HepG2 (cell line): ENCODE measurements around the gene MYO5A. TPM values are rescaled to one million over a fixed set of nuclear protein-coding genes. Genes with fewer than 3 reads are reported as not detected.
A peak's percentile ranks its signal among the peaks of the same experiment; 100 is the strongest.

Experiments
- KLF11 ChIP-seq: IDR thresholded peaks from 2 replicates; pipeline ENCODE4 v1.6.1; 2016; ENCODE audit warnings: missing compliant biosample characterization
- TBL1XR1 ChIP-seq: fragments of 150-350 bp; IDR thresholded peaks from 2 replicates; pipeline ENCODE4 v1.6.1; 2014; ENCODE audit warnings: borderline replicate concordance, low read length; ENCODE audit not compliant: partially characterized antibody
- ZNF292 ChIP-seq: sonication (generic); formaldehyde crosslinking; IDR thresholded peaks from 2 replicates; pipeline ENCODE4 v1.8.1; 2022; ENCODE audit warnings: mild to moderate bottlenecking, low read depth, missing genetic modification reagents, borderline replicate concordance
- ZNF766 ChIP-seq: sonication (generic); formaldehyde crosslinking; IDR thresholded peaks from 2 replicates; pipeline ENCODE4 v1.5.0; 2020; ENCODE audit warnings: missing genetic modification reagents, borderline replicate concordance
- polyA plus RNA-seq, 8 experiments: library from polyadenylated mRNA; depleted of rRNA in 3 of 8; stranded (reverse) in 7 of 8; unstranded in 1 of 8; fragments of >200 nt; fragmentation: Illumina TruSeq in 4 of 8; extraction: Trizol in 4 of 8; gene quantifications; 2 replicates each; pipeline versions ENCODE4 v1.2.1 to v1.2.3, GENCODE V29; 2011 to 2016; ENCODE audit warnings: low read depth in 4 of 8, missing spikeins in 1 of 8, mixed read lengths in 1 of 8; ENCODE audit not compliant: insufficient read depth in 1 of 8
- total RNA-seq, 5 experiments: library from RNA; depleted of rRNA; stranded (reverse); fragments of >200 nt; fragmentation: Illumina TruSeq; extraction: Trizol; gene quantifications; 2 replicates each; pipeline ENCODE4 v1.2.3, GENCODE V29; 2016; ENCODE audit warnings: low read depth in 1 of 5
- TF ChIP-seq, protein P1 (sequence below): sonication (generic); formaldehyde crosslinking; IDR thresholded peaks from 2 replicates; pipeline ENCODE4 v1.4.0; 2020; ENCODE audit warnings: mild to moderate bottlenecking, missing genetic modification reagents
- TF ChIP-seq, protein P2 (sequence below): sonication (generic); formaldehyde crosslinking; conservative IDR thresholded peaks from 2 replicates; pipeline ENCODE4 v1.4.0; 2020; ENCODE audit warnings: missing genetic modification reagents
- TF ChIP-seq, protein P3 (sequence below), 2 experiments: fragments of 450-650 bp in 1 of 2; sonication (generic) in 1 of 2; formaldehyde crosslinking in 1 of 2; IDR thresholded peaks; 2 replicates each; pipeline versions ENCODE4 v1.6.1 to v1.8.0; 2016 to 2022; ENCODE audit warnings: antibody characterized with exemption in 1 of 2, mild to moderate bottlenecking in 1 of 2, missing genetic modification reagents in 1 of 2

The MYO5A gene
- total and polyA plus RNA-seq, 2 of the 13 experiments (the other 11 are each of a cell fraction or from before 2014, with no cell fraction given), result 2.8 to 4.8 TPM

DNA sequence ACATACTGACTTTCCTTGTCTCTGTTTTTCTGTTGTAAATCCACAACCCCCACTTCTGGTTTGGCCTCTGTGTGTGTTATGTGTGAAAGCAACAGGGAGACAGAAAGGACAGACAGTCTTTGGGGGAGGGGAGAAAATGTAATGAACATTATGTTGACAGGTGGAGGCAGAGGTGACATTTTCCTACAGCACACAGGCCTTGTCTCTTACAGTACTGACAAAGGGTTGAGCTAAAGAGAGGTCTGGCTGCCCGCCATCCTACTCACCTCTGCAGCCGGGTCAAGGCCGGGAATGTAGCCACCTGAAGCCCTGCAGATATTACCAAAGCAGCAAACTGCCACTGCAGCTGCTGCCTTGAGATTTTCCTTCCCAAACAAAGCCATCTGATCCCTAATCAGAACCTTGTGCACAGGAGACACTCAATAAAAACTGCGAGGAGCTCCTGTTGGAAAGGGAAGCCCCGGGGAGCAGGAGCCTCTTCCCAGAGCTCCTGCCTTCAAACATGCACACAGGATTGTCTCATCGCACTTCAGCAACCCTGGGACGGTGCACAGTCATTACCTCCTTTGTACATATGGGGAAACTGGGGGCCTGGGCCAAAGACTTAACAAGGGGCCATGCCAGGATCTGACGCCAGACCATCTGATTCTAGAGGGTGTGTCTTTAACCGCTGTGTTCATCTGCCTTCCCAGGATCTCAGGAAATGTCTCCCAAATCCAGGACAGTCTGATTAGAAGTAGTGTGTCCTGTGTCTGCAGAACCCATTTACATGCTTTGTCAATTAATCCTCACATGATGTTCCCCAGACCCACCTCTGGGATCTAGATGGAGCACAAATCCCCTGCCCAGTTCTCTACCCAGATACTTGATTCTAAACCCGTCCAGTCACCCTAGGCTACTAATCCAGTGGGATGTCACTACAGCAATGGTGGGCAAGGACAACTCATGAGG is 247.3 kb downstream of the MYO5A start (continued):
- TF ChIP-seq KLF11, result no peak
- TF ChIP-seq, protein P1, sequence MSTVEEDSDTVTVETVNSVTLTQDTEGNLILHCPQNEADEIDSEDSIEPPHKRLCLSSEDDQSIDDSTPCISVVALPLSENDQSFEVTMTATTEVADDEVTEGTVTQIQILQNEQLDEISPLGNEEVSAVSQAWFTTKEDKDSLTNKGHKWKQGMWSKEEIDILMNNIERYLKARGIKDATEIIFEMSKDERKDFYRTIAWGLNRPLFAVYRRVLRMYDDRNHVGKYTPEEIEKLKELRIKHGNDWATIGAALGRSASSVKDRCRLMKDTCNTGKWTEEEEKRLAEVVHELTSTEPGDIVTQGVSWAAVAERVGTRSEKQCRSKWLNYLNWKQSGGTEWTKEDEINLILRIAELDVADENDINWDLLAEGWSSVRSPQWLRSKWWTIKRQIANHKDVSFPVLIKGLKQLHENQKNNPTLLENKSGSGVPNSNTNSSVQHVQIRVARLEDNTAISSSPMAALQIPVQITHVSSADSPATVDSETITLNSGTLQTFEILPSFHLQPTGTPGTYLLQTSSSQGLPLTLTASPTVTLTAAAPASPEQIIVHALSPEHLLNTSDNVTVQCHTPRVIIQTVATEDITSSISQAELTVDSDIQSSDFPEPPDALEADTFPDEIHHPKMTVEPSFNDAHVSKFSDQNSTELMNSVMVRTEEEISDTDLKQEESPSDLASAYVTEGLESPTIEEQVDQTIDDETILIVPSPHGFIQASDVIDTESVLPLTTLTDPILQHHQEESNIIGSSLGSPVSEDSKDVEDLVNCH (CRISPR knock-in tag), result no peak
- peak; percentile 79; the same call in 1 of the 2 replicates for TF ChIP-seq ZNF292 (CRISPR knock-in tag)
- TF ChIP-seq, protein P2, sequence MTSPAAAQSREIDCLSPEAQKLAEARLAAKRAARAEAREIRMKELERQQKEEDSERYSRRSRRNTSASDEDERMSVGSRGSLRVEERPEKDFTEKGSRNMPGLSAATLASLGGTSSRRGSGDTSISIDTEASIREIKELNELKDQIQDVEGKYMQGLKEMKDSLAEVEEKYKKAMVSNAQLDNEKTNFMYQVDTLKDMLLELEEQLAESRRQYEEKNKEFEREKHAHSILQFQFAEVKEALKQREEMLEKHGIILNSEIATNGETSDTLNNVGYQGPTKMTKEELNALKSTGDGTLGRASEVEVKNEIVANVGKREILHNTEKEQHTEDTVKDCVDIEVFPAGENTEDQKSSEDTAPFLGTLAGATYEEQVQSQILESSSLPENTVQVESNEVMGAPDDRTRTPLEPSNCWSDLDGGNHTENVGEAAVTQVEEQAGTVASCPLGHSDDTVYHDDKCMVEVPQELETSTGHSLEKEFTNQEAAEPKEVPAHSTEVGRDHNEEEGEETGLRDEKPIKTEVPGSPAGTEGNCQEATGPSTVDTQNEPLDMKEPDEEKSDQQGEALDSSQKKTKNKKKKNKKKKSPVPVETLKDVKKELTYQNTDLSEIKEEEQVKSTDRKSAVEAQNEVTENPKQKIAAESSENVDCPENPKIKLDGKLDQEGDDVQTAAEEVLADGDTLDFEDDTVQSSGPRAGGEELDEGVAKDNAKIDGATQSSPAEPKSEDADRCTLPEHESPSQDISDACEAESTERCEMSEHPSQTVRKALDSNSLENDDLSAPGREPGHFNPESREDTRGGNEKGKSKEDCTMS (CRISPR knock-in tag), result no peak
- TF ChIP-seq, protein P3, sequence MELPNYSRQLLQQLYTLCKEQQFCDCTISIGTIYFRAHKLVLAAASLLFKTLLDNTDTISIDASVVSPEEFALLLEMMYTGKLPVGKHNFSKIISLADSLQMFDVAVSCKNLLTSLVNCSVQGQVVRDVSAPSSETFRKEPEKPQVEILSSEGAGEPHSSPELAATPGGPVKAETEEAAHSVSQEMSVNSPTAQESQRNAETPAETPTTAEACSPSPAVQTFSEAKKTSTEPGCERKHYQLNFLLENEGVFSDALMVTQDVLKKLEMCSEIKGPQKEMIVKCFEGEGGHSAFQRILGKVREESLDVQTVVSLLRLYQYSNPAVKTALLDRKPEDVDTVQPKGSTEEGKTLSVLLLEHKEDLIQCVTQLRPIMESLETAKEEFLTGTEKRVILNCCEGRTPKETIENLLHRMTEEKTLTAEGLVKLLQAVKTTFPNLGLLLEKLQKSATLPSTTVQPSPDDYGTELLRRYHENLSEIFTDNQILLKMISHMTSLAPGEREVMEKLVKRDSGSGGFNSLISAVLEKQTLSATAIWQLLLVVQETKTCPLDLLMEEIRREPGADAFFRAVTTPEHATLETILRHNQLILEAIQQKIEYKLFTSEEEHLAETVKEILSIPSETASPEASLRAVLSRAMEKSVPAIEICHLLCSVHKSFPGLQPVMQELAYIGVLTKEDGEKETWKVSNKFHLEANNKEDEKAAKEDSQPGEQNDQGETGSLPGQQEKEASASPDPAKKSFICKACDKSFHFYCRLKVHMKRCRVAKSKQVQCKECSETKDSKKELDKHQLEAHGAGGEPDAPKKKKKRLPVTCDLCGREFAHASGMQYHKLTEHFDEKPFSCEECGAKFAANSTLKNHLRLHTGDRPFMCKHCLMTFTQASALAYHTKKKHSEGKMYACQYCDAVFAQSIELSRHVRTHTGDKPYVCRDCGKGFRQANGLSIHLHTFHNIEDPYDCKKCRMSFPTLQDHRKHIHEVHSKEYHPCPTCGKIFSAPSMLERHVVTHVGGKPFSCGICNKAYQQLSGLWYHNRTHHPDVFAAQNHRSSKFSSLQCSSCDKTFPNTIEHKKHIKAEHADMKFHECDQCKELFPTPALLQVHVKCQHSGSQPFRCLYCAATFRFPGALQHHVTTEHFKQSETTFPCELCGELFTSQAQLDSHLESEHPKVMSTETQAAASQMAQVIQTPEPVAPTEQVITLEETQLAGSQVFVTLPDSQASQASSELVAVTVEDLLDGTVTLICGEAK (IDR thresholded peaks at IDR 0.05), result no peak
- TF ChIP-seq, protein P3 (CRISPR knock-in tag; IDR thresholded peaks at IDR 0.05), result no peak
- no peak for TF ChIP-seq TBL1XR1
- TF ChIP-seq ZNF766 (CRISPR knock-in tag), result no peak
